Gastroesophageal sphincter (tissue), 3 donors: ENCODE results near the gene CHI3L1.

Source experiments
- CTCF ChIP-seq, 4 experiments: fragments of 200-600 bp in 2 of 4; fragments of 450-650 bp in 2 of 4; sonication (generic) in 1 of 4; IDR thresholded peaks; one replicate each; pipeline ENCODE4 v1.5.1; 2017 to 2019; ENCODE audit warnings: antibody characterized with exemption in 4 of 4, mild to moderate bottlenecking in 2 of 4, moderate library complexity in 2 of 4
- POLR2A ChIP-seq, 2 donors: fragments of 450-650 bp; IDR thresholded peaks; one replicate each; pipeline ENCODE4 v1.6.1; 2017; ENCODE audit warnings: antibody characterized with exemption in 2 of 2, mild to moderate bottlenecking in 2 of 2, moderate library complexity in 1 of 2
- POLR2AphosphoS5 ChIP-seq: sonication (generic); formaldehyde crosslinking; IDR thresholded peaks from one replicate; pipeline ENCODE4 v1.6.1; 2017; ENCODE audit warnings: antibody characterized with exemption

GRCh38 chr1:203130358-203130985 lies 56.0 kb downstream of the CHI3L1 start:
- no peak for TF ChIP-seq POLR2AphosphoS5
- TF ChIP-seq CTCF (IDR thresholded peaks at IDR 0.05): no peak
- TF ChIP-seq POLR2A (IDR thresholded peaks at IDR 0.05): no peak
